ENCODE results near the gene DRICH1. TPM values are rescaled to one million over a fixed set of nuclear protein-coding genes. Genes with fewer than 3 reads are reported as not detected.
"Not testable (repeated sequence)": the region's sequence is repeated elsewhere in the genome, so short reads cannot be mapped to it uniquely, and the experiment has no call there.

The DRICH1 gene
- total and polyA plus RNA-seq, 2 donors = 0.24 to 1.4 TPM

- Histone ChIP-seq H3K36me3 (ENCODE audit: control insufficient read depth in 2 of 2, insufficient read depth in 2 of 2, low read length in 1 of 2) (peaks cover 4 to 5% of the 10 kb centered on the region in 2 donors), H3K4me3 (ENCODE audit: low read length in 2 of 2) (no peak overlapping the region), H3K27me3 (ENCODE audit: control insufficient read depth in 2 of 2, insufficient read depth in 1 of 2, low read length in 1 of 2) (no peaks in the 10 kb centered on the region), H3K4me1 (ENCODE audit: control insufficient read depth in 2 of 2, insufficient read depth in 2 of 2, low read length in 2 of 2) (peaks cover 0 to 2% of the 10 kb centered on the region in 2 donors), H3K9me3 (ENCODE audit: control insufficient read depth in 2 of 2, insufficient read depth in 1 of 2, low read length in 1 of 2) (no peaks in the 10 kb centered on the region), H3K27ac (ENCODE audit: low read depth in 1 of 2, low read length in 1 of 2) (no peak overlapping the region)
- WGBS = 91% methylated on average over 26 of the region's 26 CpGs
- no peak for DNase-seq (ENCODE audit: low read depth in 6 of 9, low spot score in 9 of 9)
These were observed 41.9 kb upstream of the DRICH1 start for GRCh38 chr22:23673826-23674690.

GRCh38 chr22:23673050-23673620 is 41.0 kb upstream of the DRICH1 start:
- no peak for DNase-seq (ENCODE audit: low read depth in 6 of 9, low spot score in 9 of 9)
- whole genome bisulfite sequencing = 89% methylated on average over 7 of the region's 7 CpGs
- Histone ChIP-seq H3K4me1 (ENCODE audit: control insufficient read depth in 2 of 2, insufficient read depth in 2 of 2, low read length in 2 of 2) (peaks cover 0 to 2% of the 10 kb centered on the region in 2 donors), H3K36me3 (ENCODE audit: control insufficient read depth in 2 of 2, insufficient read depth in 2 of 2, low read length in 1 of 2) (peaks cover 4 to 5% of the 10 kb centered on the region in 2 donors), H3K27me3 (ENCODE audit: control insufficient read depth in 2 of 2, insufficient read depth in 1 of 2, low read length in 1 of 2) (no peaks in the 10 kb centered on the region), H3K27ac (ENCODE audit: low read depth in 1 of 2, low read length in 1 of 2) (no peak overlapping the region), H3K4me3 (ENCODE audit: low read length in 2 of 2) (no peak overlapping the region), H3K9me3 (ENCODE audit: control insufficient read depth in 2 of 2, insufficient read depth in 1 of 2, low read length in 1 of 2) (no peaks in the 10 kb centered on the region)

GRCh38 chr22:23672307-23673049 is 40.4 kb upstream of the DRICH1 start:
- DNase-seq (ENCODE audit: low read depth in 6 of 9, low spot score in 9 of 9); H3K9me3 ChIP-seq (ENCODE audit: control insufficient read depth in 2 of 2, insufficient read depth in 1 of 2, low read length in 1 of 2); H3K27ac ChIP-seq (ENCODE audit: low read depth in 1 of 2, low read length in 1 of 2); H3K27me3 ChIP-seq (ENCODE audit: control insufficient read depth in 2 of 2, insufficient read depth in 1 of 2, low read length in 1 of 2); H3K4me1 ChIP-seq (ENCODE audit: control insufficient read depth in 2 of 2, insufficient read depth in 2 of 2, low read length in 2 of 2); H3K4me3 ChIP-seq (ENCODE audit: low read length in 2 of 2); H3K36me3 ChIP-seq (ENCODE audit: control insufficient read depth in 2 of 2, insufficient read depth in 2 of 2, low read length in 1 of 2): not testable (repeated sequence)
- 95% methylated on average over 8 of the region's 8 CpGs for WGBS

GRCh38 chr22:23671387-23671786 is 39.3 kb upstream of the DRICH1 start:
- not testable (repeated sequence) for H3K36me3 ChIP-seq (ENCODE audit: control insufficient read depth in 2 of 2, insufficient read depth in 2 of 2, low read length in 1 of 2); H3K4me3 ChIP-seq (ENCODE audit: low read length in 2 of 2); H3K9me3 ChIP-seq (ENCODE audit: control insufficient read depth in 2 of 2, insufficient read depth in 1 of 2, low read length in 1 of 2); H3K27ac ChIP-seq (ENCODE audit: low read depth in 1 of 2, low read length in 1 of 2); H3K4me1 ChIP-seq (ENCODE audit: control insufficient read depth in 2 of 2, insufficient read depth in 2 of 2, low read length in 2 of 2); H3K27me3 ChIP-seq (ENCODE audit: control insufficient read depth in 2 of 2, insufficient read depth in 1 of 2, low read length in 1 of 2); DNase-seq (ENCODE audit: low read depth in 6 of 9, low spot score in 9 of 9)
- WGBS = 100% methylated on average over 1 of the region's 4 CpGs

GRCh38 chr22:23670378-23671295 is 38.5 kb upstream of the DRICH1 start:
- Histone ChIP-seq H3K27ac (ENCODE audit: low read depth in 1 of 2, low read length in 1 of 2) (no peak overlapping the region), H3K27me3 (ENCODE audit: control insufficient read depth in 2 of 2, insufficient read depth in 1 of 2, low read length in 1 of 2) (no peaks in the 10 kb centered on the region), H3K36me3 (ENCODE audit: control insufficient read depth in 2 of 2, insufficient read depth in 2 of 2, low read length in 1 of 2) (peaks cover 4 to 5% of the 10 kb centered on the region in 2 donors), H3K4me1 (ENCODE audit: control insufficient read depth in 2 of 2, insufficient read depth in 2 of 2, low read length in 2 of 2) (peaks cover 0 to 2% of the 10 kb centered on the region in 2 donors), H3K4me3 (ENCODE audit: low read length in 2 of 2) (no peak overlapping the region), H3K9me3 (ENCODE audit: control insufficient read depth in 2 of 2, insufficient read depth in 1 of 2, low read length in 1 of 2) (no peaks in the 10 kb centered on the region)
- WGBS = 93% methylated on average over 16 of the region's 16 CpGs
- no peak for DNase-seq (ENCODE audit: low read depth in 6 of 9, low spot score in 9 of 9)

GRCh38 chr22:23660381-23660780 is 28.3 kb upstream of the DRICH1 start:
- not testable (repeated sequence) for H3K27me3 ChIP-seq (ENCODE audit: control insufficient read depth in 2 of 2, insufficient read depth in 1 of 2, low read length in 1 of 2); DNase-seq (ENCODE audit: low read depth in 6 of 9, low spot score in 9 of 9); H3K4me3 ChIP-seq (ENCODE audit: low read length in 2 of 2); H3K27ac ChIP-seq (ENCODE audit: low read depth in 1 of 2, low read length in 1 of 2); H3K4me1 ChIP-seq (ENCODE audit: control insufficient read depth in 2 of 2, insufficient read depth in 2 of 2, low read length in 2 of 2)
- Histone ChIP-seq H3K9me3 (ENCODE audit: control insufficient read depth in 2 of 2, insufficient read depth in 1 of 2, low read length in 1 of 2) (peaks cover 0 to 16% of the 10 kb centered on the region in 2 donors), H3K36me3 (ENCODE audit: control insufficient read depth in 2 of 2, insufficient read depth in 2 of 2, low read length in 1 of 2) (peaks cover 17 to 19% of the 10 kb centered on the region in 2 donors)
- over 99% methylated on average over 4 of the region's 4 CpGs for WGBS

GRCh38 chr22:23657727-23658126 is 25.6 kb upstream of the DRICH1 start:
- peaks cover 0 to 6% of the 10 kb centered on the region in 2 donors for H3K9me3 ChIP-seq (ENCODE audit: control insufficient read depth in 2 of 2, insufficient read depth in 1 of 2, low read length in 1 of 2)
- no peak overlapping the region for H3K27ac ChIP-seq (ENCODE audit: low read depth in 1 of 2, low read length in 1 of 2)
- 85% methylated on average over 5 of the region's 5 CpGs for WGBS
- H3K27me3 ChIP-seq (ENCODE audit: control insufficient read depth in 2 of 2, insufficient read depth in 1 of 2, low read length in 1 of 2) = no peaks in the 10 kb centered on the region
- H3K36me3 ChIP-seq (ENCODE audit: control insufficient read depth in 2 of 2, insufficient read depth in 2 of 2, low read length in 1 of 2) = peaks cover 17 to 18% of the 10 kb centered on the region in 2 donors
- H3K4me1 ChIP-seq (ENCODE audit: control insufficient read depth in 2 of 2, insufficient read depth in 2 of 2, low read length in 2 of 2) = no peaks in the 10 kb centered on the region
- no peak overlapping the region for H3K4me3 ChIP-seq (ENCODE audit: low read length in 2 of 2)
- DNase-seq (ENCODE audit: low read depth in 6 of 9, low spot score in 9 of 9) = no peak

GRCh38 chr22:23655891-23656475 is 23.9 kb upstream of the DRICH1 start:
- 98% methylated on average over 6 of the region's 6 CpGs for WGBS
- Histone ChIP-seq H3K36me3 (ENCODE audit: control insufficient read depth in 2 of 2, insufficient read depth in 2 of 2, low read length in 1 of 2) (peaks cover 20 to 21% of the 10 kb centered on the region in 2 donors), H3K27me3 (ENCODE audit: control insufficient read depth in 2 of 2, insufficient read depth in 1 of 2, low read length in 1 of 2) (no peaks in the 10 kb centered on the region), H3K27ac (ENCODE audit: low read depth in 1 of 2, low read length in 1 of 2) (no peak overlapping the region), H3K9me3 (ENCODE audit: control insufficient read depth in 2 of 2, insufficient read depth in 1 of 2, low read length in 1 of 2) (no peaks in the 10 kb centered on the region), H3K4me1 (ENCODE audit: control insufficient read depth in 2 of 2, insufficient read depth in 2 of 2, low read length in 2 of 2) (no peaks in the 10 kb centered on the region), H3K4me3 (ENCODE audit: low read length in 2 of 2) (no peak overlapping the region)
- no peak for DNase-seq (ENCODE audit: low read depth in 6 of 9, low spot score in 9 of 9)
